Heart right ventricle (tissue), 16 donors: ENCODE data around the gene TUBGCP5. TPM values are rescaled to one million over a fixed set of nuclear protein-coding genes. Genes with fewer than 3 reads are reported as not detected.
A peak's percentile ranks its signal among the peaks of the same experiment; 100 is the strongest.

Source experiments
- ATAC-seq, 8 donors: fragments of 200-7000 bp; cut with Tn5 transposase; one replicate each; pipeline ENCODE4 v1.9.1; 2020; ENCODE audit warnings: mild to moderate bottlenecking in 8 of 8, moderate library complexity in 8 of 8, moderate number of reproducible peaks in 1 of 8
- DNase-seq, 2 donors: peaks; one replicate each; pipeline ENCODE4 v3.0.0-alpha.2; 2020
- H3K27ac ChIP-seq, 10 donors: fragments of 200-600 bp; sonication (generic) in 2 of 10; one replicate each; pipeline versions ENCODE4 v1.5.0 to v1.8.0; 2020 to 2022; ENCODE audit warnings: mild to moderate bottlenecking in 3 of 10
- H3K27me3 ChIP-seq, 7 donors: fragments of 200-600 bp; one replicate each; pipeline ENCODE4 v1.8.0; 2021 to 2022; ENCODE audit warnings: mild to moderate bottlenecking in 2 of 7
- H3K36me3 ChIP-seq, 9 donors: fragments of 200-600 bp; sonication (generic) in 1 of 9; one replicate each; pipeline versions ENCODE4 v1.5.0 to v1.8.0; 2020 to 2022; ENCODE audit warnings: mild to moderate bottlenecking in 2 of 9
- H3K4me1 ChIP-seq, 9 donors: fragments of 200-600 bp; sonication (generic) in 1 of 9; one replicate each; pipeline versions ENCODE4 v1.5.0 to v1.8.0; 2020 to 2022; ENCODE audit warnings: mild to moderate bottlenecking in 4 of 9
- H3K4me3 ChIP-seq, 10 donors: fragments of 200-600 bp; sonication (generic) in 2 of 10; one replicate each; pipeline versions ENCODE4 v1.5.0 to v1.8.0; 2020 to 2022; ENCODE audit warnings: mild to moderate bottlenecking in 7 of 10, moderate library complexity in 2 of 10
- H3K9me3 ChIP-seq, 11 donors: fragments of 200-600 bp in 10 of 11; sonication (generic) in 2 of 11; one replicate each; pipeline versions ENCODE4 v1.5.0 to v1.8.0; 2013 to 2022; ENCODE audit warnings: mild to moderate bottlenecking in 2 of 11, control low read depth in 1 of 11, moderate library complexity in 1 of 11
- CTCF ChIP-seq, 9 donors: fragments of 200-600 bp; sonication (generic) in 2 of 9; IDR thresholded peaks; one replicate each; pipeline versions ENCODE4 v1.5.0 to v1.8.0; 2021 to 2022; ENCODE audit warnings: antibody characterized with exemption in 9 of 9, mild to moderate bottlenecking in 5 of 9, moderate library complexity in 1 of 9
- WGBS, 2 donors: extraction: QIAGEN DNeasy Blood & Tissue Kit; methylation state at CpG; one replicate each; pipeline ENCODE4 v1.1.7; 2013; ENCODE audit warnings: inconsistent platforms in 1 of 2; 5-methylcytosine and 5-hydroxymethylcytosine counted together
- intact Hi-C, 10 donors: fragments of 100-400 bp; cut with DNase I; formaldehyde crosslinking; loops; one replicate each; pipeline versions ENCODE4 v1.11.1 to v1.14.2; 2022
- polyA plus RNA-seq, 2 donors: library from polyadenylated mRNA; stranded (reverse); fragments of 200-250 nt; gene quantifications; one replicate each; pipeline ENCODE4 v1.2.3, GENCODE V29; 2013
- total RNA-seq, 10 donors: library from RNA; stranded (reverse); fragmentation: NEBNext Ultra II Directional in 3 of 10; extraction: Animal tissue kit (Norgen Biotek cat#: 25700) in 3 of 10; gene quantifications; one replicate each; pipeline versions ENCODE4 v1.2.1 to v1.2.4, GENCODE V29; 2021 to 2023
- donor health status: Arrhythmogenic right ventricular cardiomyopathy.
- donor health status: ischemic (EF 13 %, LVEDD 7.1; RV severe dilation, severe dysfunction).
- donor health status: healthy with polysubstance abuse.
- donor health status: DM: no; HTN: yes; CAD: no.
- donor health status: DM: no; HTN: no; CAD: no.
- donor health status: ischemic (EF 25% LVEDD 6.9; RV normal size, moderate dysfunction).
- donor health status: ischemic (EF 25% LVEDD 5.7; RV mildly dilated, moderate dysfunction).
- donor health status: healthy.
- donor health status: DM: yes; HTN: yes; CAD: no.
- donor health status: Ischemic cardiomyopathy.
- donor health status: ischemic (EF 35%, LVEDD 5.7; RV mildly dilated, moderate dysfunction).
- donor health status: nonischemic (EF 11% LVEDD 7.7; RV severe dilation, severe dysfunction).
- donor health status: DM: yes; HTN: yes; CAD: no.
- donor health status: PGD.
- donor health status: ischemic (EF 29% LVEDD 5.4; RV normal size, mild dysfunction).
- donor health status: nonischemic (EF 23%, LVEDD 6.1; RV moderate dilation, normal function).

TUBGCP5 gene
- total and polyA plus RNA-seq, 12 donors, result 3.8 to 17.3 (median 13.2) TPM

GRCh38 chr15:22960126-22960525 lies 79.2 kb downstream of the TUBGCP5 start:
- intact Hi-C loops, result loop anchor here in 1 of 10 donors (10.0 kb wide), 1 partner anchor 45 kb away; no protein-coding TSS in a partner anchor
- ATAC-seq (no peak), DNase-seq (no peak)
- H3K36me3 ChIP-seq, result peaks cover 0 to under 1% (median 0%) of the 10 kb centered on the region in 9 donors
- peak overlapping the region in 9 of 10 donors; percentile 37 to 84 (median 68) for H3K27ac ChIP-seq
- no peak for TF ChIP-seq CTCF (IDR thresholded peaks at IDR 0.05)
- no peaks in the 10 kb centered on the region for H3K27me3 ChIP-seq
- H3K9me3 ChIP-seq, result no peaks in the 10 kb centered on the region
- H3K4me3 ChIP-seq, result no peak overlapping the region
- WGBS, 2 donors, result 84 to 86% methylated on average over 11 of the region's 11 CpGs
- peaks cover 39 to 98% (median 84%) of the 10 kb centered on the region in 9 donors for H3K4me1 ChIP-seq

- H3K9me3 ChIP-seq, result no peaks in the 10 kb centered on the region
- 89% methylated on average over 33 of the region's 33 CpGs for WGBS, 2 donors
- intact Hi-C loops, result loop anchor here in 1 of 10 donors (10.0 kb wide), 1 partner anchor 45 kb away; no protein-coding TSS in a partner anchor
- peaks cover 41 to 98% (median 83%) of the 10 kb centered on the region in 9 donors for H3K4me1 ChIP-seq
- H3K27ac ChIP-seq, result peak overlapping the region in 9 of 10 donors; percentile 37 to 84 (median 56)
- no peak for TF ChIP-seq CTCF (IDR thresholded peaks at IDR 0.05)
- H3K27me3 ChIP-seq, result no peaks in the 10 kb centered on the region
- no peak for DNase-seq
- no peaks in the 10 kb centered on the region for H3K36me3 ChIP-seq
- ATAC-seq, result no peak
- H3K4me3 ChIP-seq, result no peak overlapping the region
These were observed 79.9 kb downstream of the TUBGCP5 start for GRCh38 chr15:22959321-22960101.

- Histone ChIP-seq H3K27me3 (no peaks in the 10 kb centered on the region), H3K27ac (peak overlapping the region in 3 of 10 donors; percentile 28 to 84 (median 74)), H3K36me3 (no peaks in the 10 kb centered on the region), H3K4me1 (peaks cover 39 to 100% (median 85%) of the 10 kb centered on the region in 9 donors), H3K9me3 (no peaks in the 10 kb centered on the region), H3K4me3 (no peak overlapping the region)
- DNase-seq, result no peak
- intact Hi-C loops, result no loop called here
- no peak for TF ChIP-seq CTCF (IDR thresholded peaks at IDR 0.05)
- 86 to 89% methylated on average over 16 of the region's 16 CpGs for WGBS, 2 donors
- no peak for ATAC-seq
These were observed 80.7 kb downstream of the TUBGCP5 start for GRCh38 chr15:22958487-22959280.

GRCh38 chr15:22956978-22957260 lies 82.5 kb downstream of the TUBGCP5 start:
- Histone ChIP-seq H3K4me3 (no peak overlapping the region), H3K36me3 (no peaks in the 10 kb centered on the region), H3K4me1 (peaks cover 36 to 100% (median 83%) of the 10 kb centered on the region in 9 donors), H3K27me3 (no peaks in the 10 kb centered on the region), H3K9me3 (no peaks in the 10 kb centered on the region), H3K27ac (peak overlapping the region in 6 of 10 donors; percentile 6 to 71 (median 48))
- intact Hi-C loops, result loop anchor here in 1 of 10 donors (2.0 kb wide), 1 partner anchor 22 kb away; no protein-coding TSS in a partner anchor
- WGBS, 2 donors, result 93 to 98% methylated on average over 14 of the region's 14 CpGs
- TF ChIP-seq CTCF (IDR thresholded peaks at IDR 0.05), result no peak
- no peak for DNase-seq
- ATAC-seq, result no peak
